ENCODE results near the gene TLL2. TPM values are rescaled to one million over a fixed set of nuclear protein-coding genes. Genes with fewer than 3 reads are reported as not detected.

The TLL2 gene
- total and polyA plus RNA-seq, 4 donors: 0.07 to 0.23 (median 0.10) TPM

- H3K9me3 ChIP-seq (ENCODE audit: control insufficient read depth in 4 of 4, insufficient read depth in 3 of 4, low read length in 3 of 4): no peaks in the 10 kb centered on the region
- no peak overlapping the region for H3K4me3 ChIP-seq
- DNase-seq: no peak
- no peak overlapping the region for H3K27ac ChIP-seq (ENCODE audit: low read depth in 1 of 2, low read length in 1 of 2)
- H3K36me3 ChIP-seq (ENCODE audit: control insufficient read depth in 4 of 4, insufficient read depth in 4 of 4, low read length in 4 of 4): no peaks in the 10 kb centered on the region
- TF ChIP-seq, protein P1, sequence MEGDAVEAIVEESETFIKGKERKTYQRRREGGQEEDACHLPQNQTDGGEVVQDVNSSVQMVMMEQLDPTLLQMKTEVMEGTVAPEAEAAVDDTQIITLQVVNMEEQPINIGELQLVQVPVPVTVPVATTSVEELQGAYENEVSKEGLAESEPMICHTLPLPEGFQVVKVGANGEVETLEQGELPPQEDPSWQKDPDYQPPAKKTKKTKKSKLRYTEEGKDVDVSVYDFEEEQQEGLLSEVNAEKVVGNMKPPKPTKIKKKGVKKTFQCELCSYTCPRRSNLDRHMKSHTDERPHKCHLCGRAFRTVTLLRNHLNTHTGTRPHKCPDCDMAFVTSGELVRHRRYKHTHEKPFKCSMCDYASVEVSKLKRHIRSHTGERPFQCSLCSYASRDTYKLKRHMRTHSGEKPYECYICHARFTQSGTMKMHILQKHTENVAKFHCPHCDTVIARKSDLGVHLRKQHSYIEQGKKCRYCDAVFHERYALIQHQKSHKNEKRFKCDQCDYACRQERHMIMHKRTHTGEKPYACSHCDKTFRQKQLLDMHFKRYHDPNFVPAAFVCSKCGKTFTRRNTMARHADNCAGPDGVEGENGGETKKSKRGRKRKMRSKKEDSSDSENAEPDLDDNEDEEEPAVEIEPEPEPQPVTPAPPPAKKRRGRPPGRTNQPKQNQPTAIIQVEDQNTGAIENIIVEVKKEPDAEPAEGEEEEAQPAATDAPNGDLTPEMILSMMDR (IDR thresholded peaks at IDR 0.05; ENCODE audit: control extremely low read depth, extremely low read depth): no peak
- H3K4me1 ChIP-seq (ENCODE audit: control insufficient read depth in 5 of 5, insufficient read depth in 5 of 5, low read length in 5 of 5): peaks cover 0 to 12% (median 0%) of the 10 kb centered on the region in 5 donors
- no peak for ATAC-seq (ENCODE audit: insufficient read depth, low FRiP score)
- 85 to 89% methylated on average over 5 of the region's 5 CpGs for WGBS, 2 donors
- H3K27me3 ChIP-seq (ENCODE audit: control insufficient read depth in 3 of 3, insufficient read depth in 3 of 3, low read length in 2 of 3): peaks cover 0 to 7% (median 0%) of the 10 kb centered on the region in 3 donors
- H3K9ac ChIP-seq (ENCODE audit: insufficient read depth in 1 of 2, low read length in 2 of 2): no peak overlapping the region
Measured at GRCh38 chr10:96374004-96374403, 139.7 kb downstream of the TLL2 start.

DNA sequence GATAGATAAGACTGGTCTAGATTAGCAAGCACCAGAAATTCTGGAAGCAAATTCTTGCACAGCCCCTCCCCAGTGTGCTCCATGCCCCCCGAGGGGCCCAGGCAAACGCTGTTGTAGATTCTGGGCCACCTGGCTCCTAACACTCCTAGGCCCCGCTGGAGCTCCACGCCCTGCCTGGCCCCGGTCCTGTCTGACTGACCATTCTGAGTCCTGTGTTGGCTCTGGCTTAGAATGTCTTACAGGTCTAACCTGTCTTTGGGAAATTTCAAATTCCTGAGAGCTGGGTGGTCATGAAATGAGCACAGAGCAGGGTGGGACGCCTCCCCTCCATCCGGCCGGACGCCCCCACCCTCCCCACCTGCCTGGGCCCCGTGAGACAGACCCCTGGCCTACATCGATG, 142.4 kb downstream of the TLL2 start:
- DNase-seq (no peak), ATAC-seq (ENCODE audit: insufficient read depth, low FRiP score) (no peak)
- 86 to 91% methylated on average over 11 of the region's 11 CpGs for WGBS, 2 donors
- Histone ChIP-seq H3K4me3 (no peak overlapping the region), H3K4me1 (ENCODE audit: control insufficient read depth in 5 of 5, insufficient read depth in 5 of 5, low read length in 5 of 5) (peaks cover 0 to 9% (median 5%) of the 10 kb centered on the region in 5 donors), H3K36me3 (ENCODE audit: control insufficient read depth in 4 of 4, insufficient read depth in 4 of 4, low read length in 4 of 4) (no peaks in the 10 kb centered on the region), H3K9me3 (ENCODE audit: control insufficient read depth in 4 of 4, insufficient read depth in 3 of 4, low read length in 3 of 4) (no peaks in the 10 kb centered on the region), H3K27me3 (ENCODE audit: control insufficient read depth in 3 of 3, insufficient read depth in 3 of 3, low read length in 2 of 3) (peaks cover 0 to 7% (median 0%) of the 10 kb centered on the region in 3 donors), H3K9ac (ENCODE audit: insufficient read depth in 1 of 2, low read length in 2 of 2) (no peak overlapping the region), H3K27ac (ENCODE audit: low read depth in 1 of 2, low read length in 1 of 2) (no peak overlapping the region)
- TF ChIP-seq, protein P1 (IDR thresholded peaks at IDR 0.05; ENCODE audit: control extremely low read depth, extremely low read depth): no peak

GRCh38 chr10:96370584-96371157, 143.1 kb downstream of the TLL2 start:
- ATAC-seq (ENCODE audit: insufficient read depth, low FRiP score) (no peak), DNase-seq (peak; percentile 54 to 60 (median 59))
- no peak overlapping the region for H3K4me3 ChIP-seq
- TF ChIP-seq, protein P1 (IDR thresholded peaks at IDR 0.05; ENCODE audit: control extremely low read depth, extremely low read depth): peak; percentile 61
- no peak overlapping the region for H3K27ac ChIP-seq (ENCODE audit: low read depth in 1 of 2, low read length in 1 of 2)
- no peaks in the 10 kb centered on the region for H3K36me3 ChIP-seq (ENCODE audit: control insufficient read depth in 4 of 4, insufficient read depth in 4 of 4, low read length in 4 of 4)
- WGBS, 2 donors: 37 to 38% methylated on average over 16 of the region's 16 CpGs
- H3K27me3 ChIP-seq (ENCODE audit: control insufficient read depth in 3 of 3, insufficient read depth in 3 of 3, low read length in 2 of 3): peaks cover 0 to 7% (median 0%) of the 10 kb centered on the region in 3 donors
- H3K4me1 ChIP-seq (ENCODE audit: control insufficient read depth in 5 of 5, insufficient read depth in 5 of 5, low read length in 5 of 5): peaks cover 0 to 9% (median 5%) of the 10 kb centered on the region in 5 donors
- H3K9me3 ChIP-seq (ENCODE audit: control insufficient read depth in 4 of 4, insufficient read depth in 3 of 4, low read length in 3 of 4): no peaks in the 10 kb centered on the region
- H3K9ac ChIP-seq (ENCODE audit: insufficient read depth in 1 of 2, low read length in 2 of 2): no peak overlapping the region

Data from lung (tissue), 12 donors.